CD14-positive monocyte (primary cell): Measurements from ENCODE around the gene IRX4. TPM values are rescaled to one million over a fixed set of nuclear protein-coding genes. Genes with fewer than 3 reads are reported as not detected.

ENCODE experiments used
- DNase-seq, 3 donors: peaks; one replicate each; pipeline ENCODE4 v3.0.0-alpha.2; 2011 to 2022
- H2AFZ ChIP-seq: 2 replicates; pipeline ENCODE4 v1.6.0; 2012; ENCODE audit warnings: mild to moderate bottlenecking, low read depth, low read length, inconsistent platforms; ENCODE audit not compliant: insufficient read depth, poor library complexity, severe bottlenecking
- H3K27ac ChIP-seq, 2 donors: 1 replicate in 1 of 2; 2 replicates in 1 of 2; pipeline ENCODE4 v1.5.1; 2012 to 2013; ENCODE audit warnings: low read length in 2 of 2, control low read depth in 1 of 2, inconsistent platforms in 1 of 2, low read depth in 1 of 2, mild to moderate bottlenecking in 1 of 2
- H3K27me3 ChIP-seq, 2 donors: one replicate each; pipeline versions ENCODE4 v1.6.0 to v1.6.1; 2011 to 2013; ENCODE audit warnings: low read length in 2 of 2; ENCODE audit not compliant: control insufficient read depth in 2 of 2, insufficient read depth in 2 of 2
- H3K36me3 ChIP-seq, 2 donors: replicated peaks in 1 of 2; 1 replicate in 1 of 2; 2 replicates in 1 of 2; pipeline versions ENCODE4 v1.5.1 to v1.6.1; 2012 to 2013; ENCODE audit warnings: low read length in 2 of 2, control low read depth in 1 of 2, inconsistent platforms in 1 of 2, mild to moderate bottlenecking in 1 of 2; ENCODE audit not compliant: insufficient read depth in 2 of 2, control insufficient read depth in 1 of 2
- H3K4me1 ChIP-seq, 2 donors: 1 replicate in 1 of 2; 2 replicates in 1 of 2; pipeline versions ENCODE4 v1.5.1 to v1.6.1; 2012 to 2013; ENCODE audit warnings: low read length in 2 of 2, control low read depth in 1 of 2, inconsistent platforms in 1 of 2, mild to moderate bottlenecking in 1 of 2, moderate library complexity in 1 of 2; ENCODE audit not compliant: insufficient read depth in 2 of 2, control insufficient read depth in 1 of 2
- H3K4me2 ChIP-seq: replicated peaks from 2 replicates; pipeline ENCODE3; 2012; ENCODE audit warnings: low read length, moderate library complexity, mild to moderate bottlenecking; ENCODE audit not compliant: poor library complexity, severe bottlenecking; ENCODE audit errors: extremely low read depth
- H3K4me3 ChIP-seq, 3 experiments: fragments of 200-600 bp in 1 of 3; sonication (generic) in 1 of 3; replicated peaks in 1 of 3; 1 replicate in 2 of 3; 2 replicates in 1 of 3; pipeline ENCODE4 v1.5.1; 2011 to 2013; ENCODE audit warnings: low read length in 3 of 3, mild to moderate bottlenecking in 3 of 3, control low read depth in 2 of 3, low read depth in 2 of 3, inconsistent platforms in 1 of 3, moderate library complexity in 1 of 3
- H3K79me2 ChIP-seq: 2 replicates; pipeline ENCODE4 v1.6.0; 2012; ENCODE audit warnings: mild to moderate bottlenecking, control low read depth, inconsistent platforms, low read length, moderate library complexity; ENCODE audit not compliant: insufficient read depth
- H3K9ac ChIP-seq: 2 replicates; pipeline ENCODE4 v1.6.0; 2017; ENCODE audit warnings: low read length, mild to moderate bottlenecking; ENCODE audit not compliant: insufficient read depth, poor library complexity, severe bottlenecking
- H3K9me3 ChIP-seq, 2 donors: replicated peaks in 1 of 2; 1 replicate in 1 of 2; 2 replicates in 1 of 2; pipeline versions ENCODE4 v1.5.1 to v1.6.1; 2012 to 2013; ENCODE audit warnings: low read length in 2 of 2, control low read depth in 1 of 2; ENCODE audit not compliant: control insufficient read depth in 1 of 2, insufficient read depth in 1 of 2
- H4K20me1 ChIP-seq: 2 replicates; pipeline ENCODE4 v1.6.0; 2012; ENCODE audit warnings: mild to moderate bottlenecking, low read length, control low read depth, moderate library complexity; ENCODE audit not compliant: insufficient read depth
- H3K27ac Mint-ChIP-seq, 7 donors: one replicate each; pipeline ENCODE4 v1.8.0; 2020; ENCODE audit warnings: mild to moderate bottlenecking in 7 of 7, mixed read lengths in 7 of 7, moderate library complexity in 6 of 7, inconsistent platforms in 2 of 7
- H3K27me3 Mint-ChIP-seq, 3 donors: one replicate each; pipeline ENCODE4 v1.8.0; 2021 to 2022; ENCODE audit warnings: low read depth in 3 of 3, mild to moderate bottlenecking in 3 of 3, mixed read lengths in 3 of 3, moderate library complexity in 3 of 3, inconsistent platforms in 1 of 3
- H3K36me3 Mint-ChIP-seq, 2 donors: one replicate each; pipeline ENCODE4 v1.8.0; 2020; ENCODE audit warnings: mixed read lengths in 2 of 2, inconsistent platforms in 1 of 2, mild to moderate bottlenecking in 1 of 2
- H3K4me1 Mint-ChIP-seq: one replicate; pipeline ENCODE4 v1.8.0; 2020; ENCODE audit warnings: mild to moderate bottlenecking, mixed read lengths
- H3K4me3 Mint-ChIP-seq, 2 donors: one replicate each; pipeline ENCODE4 v1.8.0; 2020; ENCODE audit warnings: mild to moderate bottlenecking in 2 of 2, mixed read lengths in 2 of 2, moderate library complexity in 1 of 2
- H3K9me3 Mint-ChIP-seq, 7 donors: one replicate each; pipeline ENCODE4 v1.8.0; 2020 to 2022; ENCODE audit warnings: mixed read lengths in 7 of 7, mild to moderate bottlenecking in 6 of 7, moderate library complexity in 6 of 7, inconsistent platforms in 2 of 7
- WGBS: methylation state at CpG from one replicate; pipeline ENCODE4 v1.1.5; 2013; ENCODE audit warnings: missing lambda C conversion rate; ENCODE audit not compliant: insufficient coverage; 5-methylcytosine and 5-hydroxymethylcytosine counted together
- intact Hi-C, 2 donors: fragments of 100-400 bp; cut with micrococcal nuclease; formaldehyde crosslinking; loops; one replicate each; pipeline versions ENCODE4 v1.15.0 to v1.15.1; 2023
- polyA plus RNA-seq, 3 donors: library from polyadenylated mRNA; depleted of rRNA in 1 of 3; unstranded in 2 of 3; stranded (reverse) in 1 of 3; fragments of 300-500 nt in 2 of 3; fragments of >200 nt in 1 of 3; fragmentation: Illumina TruSeq in 2 of 3; gene quantifications; 1 replicate in 2 of 3; 2 replicates in 1 of 3; pipeline ENCODE4 v1.2.3, GENCODE V29; 2012 to 2021
- TF ChIP-seq, protein P1 (sequence below): fragments of 200-600 bp; IDR thresholded peaks from one replicate; pipeline ENCODE4 v1.8.0; 2022; ENCODE audit warnings: antibody characterized with exemption, mild to moderate bottlenecking

The IRX4 gene
- polyA plus RNA-seq, 3 donors = not detected

DNA sequence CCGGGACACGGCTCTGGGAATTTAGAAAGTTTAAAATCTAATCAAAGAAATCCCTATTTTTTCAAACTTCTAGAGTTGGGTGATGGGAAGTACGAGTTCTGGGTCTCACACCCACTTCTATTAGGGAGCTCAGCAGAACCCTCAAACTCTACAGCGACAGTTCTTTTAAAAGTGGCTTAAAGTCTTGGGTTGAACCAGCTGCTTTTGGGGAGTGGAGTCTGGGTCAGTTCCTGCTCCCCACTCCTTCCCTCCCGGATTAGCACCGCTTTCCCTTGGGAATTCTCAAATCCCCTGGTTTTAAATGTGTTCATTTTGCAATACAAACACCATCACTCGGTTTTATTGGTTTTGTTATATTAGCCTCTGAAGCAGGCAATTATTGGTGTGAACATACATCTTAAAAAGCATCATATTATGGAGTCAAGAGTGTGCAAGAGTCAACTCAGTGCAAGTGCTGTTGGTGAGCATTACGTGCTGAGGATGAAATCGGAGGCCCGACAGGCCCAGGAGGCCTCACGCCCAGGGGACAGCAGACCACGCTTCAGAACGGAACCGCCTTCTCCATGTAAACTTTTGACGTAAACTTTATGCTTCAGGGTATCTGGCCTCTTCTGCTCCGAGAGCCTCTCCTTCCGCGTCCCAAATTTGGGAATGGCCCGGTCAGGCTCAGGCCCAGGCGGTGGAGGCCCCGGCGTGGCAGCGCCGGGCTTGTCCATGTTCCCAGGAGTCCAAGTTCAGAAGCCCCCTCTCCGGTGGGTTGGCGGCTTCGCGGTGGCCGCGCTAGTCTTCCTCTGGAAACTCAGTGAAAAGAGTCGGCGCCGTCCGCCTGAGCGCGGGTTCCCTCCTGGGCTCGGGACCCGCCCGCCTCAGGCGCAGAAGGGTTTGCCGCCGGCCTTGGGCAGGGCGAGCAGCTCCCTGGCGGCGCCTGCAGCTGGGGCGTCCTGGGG is 5.3 kb downstream of the IRX4 start:
- Histone ChIP-seq H3K79me2 (no peaks in the 10 kb centered on the region), H3K36me3 (no peaks in the 10 kb centered on the region), H3K27me3 (peaks cover 49 to 94% of the 10 kb centered on the region in 2 donors), H3K4me2 (no peak overlapping the region), H4K20me1 (no peaks in the 10 kb centered on the region), H3K9ac (no peak overlapping the region), H2AFZ (no peak overlapping the region), H3K4me1 (no peaks in the 10 kb centered on the region), H3K4me3 (no peak overlapping the region), H3K9me3 (peaks cover 0 to 5% of the 10 kb centered on the region in 2 donors), H3K27ac (no peak overlapping the region)
- Mint-ChIP-seq H3K27ac (no peak overlapping the region), H3K4me1 (no peaks in the 10 kb centered on the region), H3K27me3 (peaks cover 78 to 94% (median 92%) of the 10 kb centered on the region in 3 donors), H3K9me3 (peaks cover 0 to 24% (median 5%) of the 10 kb centered on the region in 7 donors), H3K4me3 (peak overlapping the region in 1 of 2 donors; percentile 72), H3K36me3 (peaks cover 2 to 4% of the 10 kb centered on the region in 2 donors)
- no peak for DNase-seq
- 6% methylated on average over 39 of the region's 46 CpGs for WGBS
- intact Hi-C loops = no loop called here
- TF ChIP-seq, protein P1, sequence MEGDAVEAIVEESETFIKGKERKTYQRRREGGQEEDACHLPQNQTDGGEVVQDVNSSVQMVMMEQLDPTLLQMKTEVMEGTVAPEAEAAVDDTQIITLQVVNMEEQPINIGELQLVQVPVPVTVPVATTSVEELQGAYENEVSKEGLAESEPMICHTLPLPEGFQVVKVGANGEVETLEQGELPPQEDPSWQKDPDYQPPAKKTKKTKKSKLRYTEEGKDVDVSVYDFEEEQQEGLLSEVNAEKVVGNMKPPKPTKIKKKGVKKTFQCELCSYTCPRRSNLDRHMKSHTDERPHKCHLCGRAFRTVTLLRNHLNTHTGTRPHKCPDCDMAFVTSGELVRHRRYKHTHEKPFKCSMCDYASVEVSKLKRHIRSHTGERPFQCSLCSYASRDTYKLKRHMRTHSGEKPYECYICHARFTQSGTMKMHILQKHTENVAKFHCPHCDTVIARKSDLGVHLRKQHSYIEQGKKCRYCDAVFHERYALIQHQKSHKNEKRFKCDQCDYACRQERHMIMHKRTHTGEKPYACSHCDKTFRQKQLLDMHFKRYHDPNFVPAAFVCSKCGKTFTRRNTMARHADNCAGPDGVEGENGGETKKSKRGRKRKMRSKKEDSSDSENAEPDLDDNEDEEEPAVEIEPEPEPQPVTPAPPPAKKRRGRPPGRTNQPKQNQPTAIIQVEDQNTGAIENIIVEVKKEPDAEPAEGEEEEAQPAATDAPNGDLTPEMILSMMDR = no peak

GRCh38 chr5:1876660-1877064 is 6.1 kb downstream of the IRX4 start:
- Mint-ChIP-seq H3K27me3 (peaks cover 77 to 94% (median 93%) of the 10 kb centered on the region in 3 donors), H3K36me3 (peaks cover 2 to 4% of the 10 kb centered on the region in 2 donors), H3K4me3 (peak overlapping the region in 1 of 2 donors; percentile 39), H3K27ac (no peak overlapping the region), H3K9me3 (peaks cover 0 to 24% (median 5%) of the 10 kb centered on the region in 7 donors), H3K4me1 (no peaks in the 10 kb centered on the region)
- TF ChIP-seq, protein P1 = no peak
- H2AFZ ChIP-seq = no peak overlapping the region
- no peaks in the 10 kb centered on the region for H3K4me1 ChIP-seq
- H3K4me2 ChIP-seq = no peak overlapping the region
- H3K79me2 ChIP-seq = no peaks in the 10 kb centered on the region
- no peak overlapping the region for H3K4me3 ChIP-seq
- under 1% methylated on average over 37 of the region's 43 CpGs for WGBS
- peaks cover 49 to 90% of the 10 kb centered on the region in 2 donors for H3K27me3 ChIP-seq
- intact Hi-C loops = no loop called here
- H3K9ac ChIP-seq = no peak overlapping the region
- H4K20me1 ChIP-seq = no peaks in the 10 kb centered on the region
- no peak for DNase-seq
- H3K27ac ChIP-seq = no peak overlapping the region
- H3K36me3 ChIP-seq = no peaks in the 10 kb centered on the region
- H3K9me3 ChIP-seq = peaks cover 0 to 5% of the 10 kb centered on the region in 2 donors
